Mesothelial cell of epicardium (in vitro differentiated cells): Measurements from ENCODE around the gene PPP2R2C. TPM values are rescaled to one million over a fixed set of nuclear protein-coding genes. Genes with fewer than 3 reads are reported as not detected.

ENCODE experiments used
- DNase-seq, 2 experiments: peaks; one replicate each; pipeline ENCODE4 v3.0.0; 2021; ENCODE audit warnings: low spot score in 2 of 2; ENCODE audit not compliant: unreplicated experiment in 2 of 2
- H3K27ac Mint-ChIP-seq: 2 replicates; pipeline ENCODE4 v1.8.0; 2021; ENCODE audit warnings: mixed read lengths
- H3K27me3 Mint-ChIP-seq: 2 replicates; pipeline ENCODE4 v1.8.0; 2021; ENCODE audit warnings: low read depth, mixed read lengths
- H3K36me3 Mint-ChIP-seq: 2 replicates; pipeline ENCODE4 v1.8.0; 2021; ENCODE audit warnings: mixed read lengths
- H3K4me1 Mint-ChIP-seq: 2 replicates; pipeline ENCODE4 v1.8.0; 2021; ENCODE audit warnings: mixed read lengths
- H3K4me3 Mint-ChIP-seq: 2 replicates; pipeline ENCODE4 v1.8.0; 2021; ENCODE audit warnings: mild to moderate bottlenecking, moderate library complexity, mixed read lengths
- H3K9me3 Mint-ChIP-seq: 2 replicates; pipeline ENCODE4 v1.8.0; 2021; ENCODE audit warnings: mixed read lengths
- CTCF ChIP-seq: fragments of 200-600 bp; sonication (generic); IDR thresholded peaks from one replicate; pipeline ENCODE4 v1.5.0; 2021; ENCODE audit warnings: antibody characterized with exemption; ENCODE audit not compliant: unreplicated experiment
- total RNA-seq: library from RNA; stranded (reverse); gene quantifications from 3 replicates; pipeline ENCODE4 v1.2.1, GENCODE V29; 2021

Gene PPP2R2C
- total RNA-seq, 1 donor from 2014 or later = 5.2 TPM

- no peaks in the 10 kb centered on the region for H3K4me1 Mint-ChIP-seq
- peaks cover 18% of the 10 kb centered on the region for H3K27me3 Mint-ChIP-seq
- H3K9me3 Mint-ChIP-seq = no peaks in the 10 kb centered on the region
- no peaks in the 10 kb centered on the region for H3K36me3 Mint-ChIP-seq
- no peak overlapping the region for H3K27ac Mint-ChIP-seq
- H3K4me3 Mint-ChIP-seq = no peak overlapping the region
- no peak for TF ChIP-seq CTCF
- no peak for DNase-seq
Measured at GRCh38 chr4:6319530-6320150, 152.8 kb downstream of the PPP2R2C start.

GRCh38 chr4:6318206-6318605 is 154.2 kb downstream of the PPP2R2C start:
- no peak for DNase-seq
- peaks cover 2% of the 10 kb centered on the region for H3K4me1 Mint-ChIP-seq
- H3K27ac Mint-ChIP-seq = no peak overlapping the region
- TF ChIP-seq CTCF = no peak
- H3K9me3 Mint-ChIP-seq = no peaks in the 10 kb centered on the region
- H3K36me3 Mint-ChIP-seq = no peaks in the 10 kb centered on the region
- no peak overlapping the region for H3K4me3 Mint-ChIP-seq
- peaks cover 16% of the 10 kb centered on the region for H3K27me3 Mint-ChIP-seq

- peaks cover 11% of the 10 kb centered on the region for H3K4me1 Mint-ChIP-seq
- H3K27ac Mint-ChIP-seq = no peak overlapping the region
- H3K9me3 Mint-ChIP-seq = no peaks in the 10 kb centered on the region
Measured at GRCh38 chr4:6316461-6317003, 155.9 kb downstream of the PPP2R2C start.

GRCh38 chr4:6313216-6313615 is 159.2 kb downstream of the PPP2R2C start:
- peaks cover 16% of the 10 kb centered on the region for H3K27me3 Mint-ChIP-seq
- H3K27ac Mint-ChIP-seq = no peak overlapping the region
- peaks cover 3% of the 10 kb centered on the region for H3K9me3 Mint-ChIP-seq
- peaks cover 1% of the 10 kb centered on the region for H3K36me3 Mint-ChIP-seq
- peaks cover 11% of the 10 kb centered on the region for H3K4me1 Mint-ChIP-seq
- DNase-seq = no peak
- H3K4me3 Mint-ChIP-seq = no peak overlapping the region
- no peak for TF ChIP-seq CTCF

More at GRCh38 chr4:6316461-6317003, 155.9 kb downstream of the PPP2R2C start:
- DNase-seq = no peak
- Mint-ChIP-seq H3K27me3 (peaks cover 11% of the 10 kb centered on the region), H3K4me3 (no peak overlapping the region), H3K36me3 (no peaks in the 10 kb centered on the region)
- TF ChIP-seq CTCF = no peak

GRCh38 chr4:6309777-6310176 is 162.6 kb downstream of the PPP2R2C start:
- no peak for TF ChIP-seq CTCF
- peak overlapping the region; percentile 67 for H3K4me3 Mint-ChIP-seq
- peaks cover 11% of the 10 kb centered on the region for H3K4me1 Mint-ChIP-seq

More at GRCh38 chr4:6309777-6310176, 162.6 kb downstream of the PPP2R2C start:
- Mint-ChIP-seq H3K27me3 (peaks cover 12% of the 10 kb centered on the region), H3K36me3 (peaks cover 1% of the 10 kb centered on the region), H3K27ac (no peak overlapping the region), H3K9me3 (peaks cover 3% of the 10 kb centered on the region)
- DNase-seq = no peak
